Lower lobe of right lung (tissue), 2 donors: ENCODE data around the gene LRGUK. TPM values are rescaled to one million over a fixed set of nuclear protein-coding genes. Genes with fewer than 3 reads are reported as not detected.
"Not testable (repeated sequence)": the region's sequence is repeated elsewhere in the genome, so short reads cannot be mapped to it uniquely, and the experiment has no call there.

Experiments used
- ATAC-seq, 2 donors: fragments of 200-7000 bp; cut with Tn5 transposase; one replicate each; pipeline ENCODE4 v1.9.1; 2020 to 2022; ENCODE audit warnings: mild to moderate bottlenecking in 2 of 2, moderate library complexity in 2 of 2
- DNase-seq: peaks from one replicate; pipeline ENCODE4 v3.0.0-alpha.2; 2020
- H3K27ac ChIP-seq: fragments of 200-600 bp; one replicate; pipeline ENCODE4 v1.8.0; 2022
- H3K27me3 ChIP-seq: fragments of 200-600 bp; one replicate; pipeline ENCODE4 v1.8.0; 2022; ENCODE audit warnings: low read depth
- H3K36me3 ChIP-seq: fragments of 200-600 bp; one replicate; pipeline ENCODE4 v1.8.0; 2022; ENCODE audit warnings: mild to moderate bottlenecking
- H3K4me1 ChIP-seq: fragments of 200-600 bp; one replicate; pipeline ENCODE4 v1.8.0; 2022
- H3K4me3 ChIP-seq: fragments of 200-600 bp; one replicate; pipeline ENCODE4 v1.8.0; 2022; ENCODE audit warnings: mild to moderate bottlenecking
- H3K9me3 ChIP-seq: fragments of 200-600 bp; one replicate; pipeline ENCODE4 v1.8.0; 2022
- intact Hi-C: fragments of 100-400 bp; cut with DNase I; formaldehyde crosslinking; loops from one replicate; pipeline ENCODE4 v1.11.0; 2022
- long read RNA-seq: library from polyadenylated mRNA; unstranded; transcript quantifications from one replicate; pipeline ENCODE4 v2.0.0, GENCODE V29; 2021
- total RNA-seq: library from RNA; stranded (reverse); fragmentation: NEBNext Ultra II Directional; extraction: Animal tissue kit (Norgen Biotek cat#: 25700); gene quantifications from one replicate; pipeline ENCODE4 v1.2.1, GENCODE V29; 2021
- TF ChIP-seq, protein P1 (sequence below): fragments of 200-600 bp; IDR thresholded peaks from one replicate; pipeline ENCODE4 v1.8.0; 2022; ENCODE audit warnings: antibody characterized with exemption, mild to moderate bottlenecking
- donor health status: DM: no; HTN: yes; CAD: no; lungs with severe emphysema.

LRGUK gene
- 1.8 TPM for total RNA-seq
- long read RNA-seq, partial matches to known transcripts = 0 of 2 reads
- long read RNA-seq, other reads (novel, unspliced or antisense) = 2 of 2 reads

GRCh38 chr7:134126966-134127848 is at the start of gene LRGUK:
LRGUK (plus strand) TSS chr7:134127340; CDS start chr7:134127368, 28 bp downstream.
- DNase-seq (peak; percentile 89), ATAC-seq (peak; percentile 98 to 100)
- Histone ChIP-seq H3K36me3 (no peaks in the 10 kb centered on the region), H3K4me1 (peaks cover 6% of the 10 kb centered on the region), H3K9me3 (no peaks in the 10 kb centered on the region), H3K27me3 (no peaks in the 10 kb centered on the region), H3K27ac (no peak within 1 kb of the TSS), H3K4me3 (peak within 1 kb of the TSS; percentile 89)
- intact Hi-C loops = no loop called here
- TF ChIP-seq, protein P1, sequence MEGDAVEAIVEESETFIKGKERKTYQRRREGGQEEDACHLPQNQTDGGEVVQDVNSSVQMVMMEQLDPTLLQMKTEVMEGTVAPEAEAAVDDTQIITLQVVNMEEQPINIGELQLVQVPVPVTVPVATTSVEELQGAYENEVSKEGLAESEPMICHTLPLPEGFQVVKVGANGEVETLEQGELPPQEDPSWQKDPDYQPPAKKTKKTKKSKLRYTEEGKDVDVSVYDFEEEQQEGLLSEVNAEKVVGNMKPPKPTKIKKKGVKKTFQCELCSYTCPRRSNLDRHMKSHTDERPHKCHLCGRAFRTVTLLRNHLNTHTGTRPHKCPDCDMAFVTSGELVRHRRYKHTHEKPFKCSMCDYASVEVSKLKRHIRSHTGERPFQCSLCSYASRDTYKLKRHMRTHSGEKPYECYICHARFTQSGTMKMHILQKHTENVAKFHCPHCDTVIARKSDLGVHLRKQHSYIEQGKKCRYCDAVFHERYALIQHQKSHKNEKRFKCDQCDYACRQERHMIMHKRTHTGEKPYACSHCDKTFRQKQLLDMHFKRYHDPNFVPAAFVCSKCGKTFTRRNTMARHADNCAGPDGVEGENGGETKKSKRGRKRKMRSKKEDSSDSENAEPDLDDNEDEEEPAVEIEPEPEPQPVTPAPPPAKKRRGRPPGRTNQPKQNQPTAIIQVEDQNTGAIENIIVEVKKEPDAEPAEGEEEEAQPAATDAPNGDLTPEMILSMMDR = no peak

- H3K36me3 ChIP-seq, H3K4me1 ChIP-seq, H3K27ac ChIP-seq, H3K4me3 ChIP-seq, H3K27me3 ChIP-seq, intact Hi-C loops, ATAC-seq, DNase-seq, H3K9me3 ChIP-seq: not testable (repeated sequence)
Measured at GRCh38 chr7:134077560-134077959, 49.6 kb upstream of the LRGUK start.

DNA sequence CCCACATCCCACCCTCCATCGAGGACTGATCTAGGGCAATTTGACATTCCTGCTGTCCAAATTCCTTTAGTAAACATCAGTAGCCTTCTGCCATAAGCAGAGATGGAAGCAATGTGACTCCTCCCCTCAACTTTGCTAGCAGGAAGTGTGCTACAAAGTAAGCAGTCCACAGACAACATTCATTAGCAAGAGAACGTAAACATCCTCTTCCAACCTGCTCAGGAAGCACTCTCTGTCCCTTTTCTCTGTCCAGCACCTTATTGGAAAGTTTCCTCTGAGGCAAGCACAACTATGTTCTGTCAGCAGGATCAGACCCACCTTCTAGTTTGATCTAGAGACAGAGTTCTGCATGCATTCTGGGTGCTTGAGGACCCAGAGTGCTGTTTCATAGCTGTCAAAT is 48.1 kb upstream of the LRGUK start:
- DNase-seq = no peak
- peaks cover 3% of the 10 kb centered on the region for H3K4me1 ChIP-seq
- no peaks in the 10 kb centered on the region for H3K9me3 ChIP-seq
- H3K36me3 ChIP-seq = no peaks in the 10 kb centered on the region
- TF ChIP-seq, protein P1 = no peak
- no peak overlapping the region for H3K4me3 ChIP-seq
- no peaks in the 10 kb centered on the region for H3K27me3 ChIP-seq
- H3K27ac ChIP-seq = no peak overlapping the region
- intact Hi-C loops = no loop called here
- ATAC-seq = no peak

- H3K4me1 ChIP-seq = peaks cover 9% of the 10 kb centered on the region
- H3K27me3 ChIP-seq = no peaks in the 10 kb centered on the region
- DNase-seq = no peak
- no peaks in the 10 kb centered on the region for H3K36me3 ChIP-seq
- no peaks in the 10 kb centered on the region for H3K9me3 ChIP-seq
- no peak overlapping the region for H3K27ac ChIP-seq
- H3K4me3 ChIP-seq = no peak overlapping the region
- intact Hi-C loops = no loop called here
- TF ChIP-seq, protein P1 = no peak
- no peak for ATAC-seq
Measured at GRCh38 chr7:134081695-134082094, 45.4 kb upstream of the LRGUK start.

GRCh38 chr7:134083766-134084487 is 43.2 kb upstream of the LRGUK start:
- Histone ChIP-seq H3K4me1 (peaks cover 9% of the 10 kb centered on the region), H3K9me3 (peaks cover 13% of the 10 kb centered on the region), H3K4me3 (no peak overlapping the region), H3K36me3 (no peaks in the 10 kb centered on the region), H3K27me3 (no peaks in the 10 kb centered on the region), H3K27ac (no peak overlapping the region)
- intact Hi-C loops = no loop called here
- DNase-seq = no peak
- ATAC-seq = peak in 1 of 2 donors; percentile 27
- TF ChIP-seq, protein P1 = no peak
